Gastrocnemius medialis (tissue), 4 donors: ENCODE results near the gene DARS1. TPM values are rescaled to one million over a fixed set of nuclear protein-coding genes. Genes with fewer than 3 reads are reported as not detected.

Source experiments
- ATAC-seq, 2 donors: fragments of 150-250 bp; one replicate each; pipeline ENCODE4 v1.9.1; 2016
- DNase-seq, 2 donors: peaks; one replicate each; pipeline ENCODE4 v3.0.0-alpha.2; 2019
- H3K27ac ChIP-seq, 4 donors: fragments of 200-600 bp; sonication (generic); 1 replicate in 1 of 4; 2 replicates in 3 of 4; pipeline ENCODE4 v1.5.1; 2016 to 2018; ENCODE audit warnings: mild to moderate bottlenecking in 2 of 4, moderate library complexity in 1 of 4
- H3K27me3 ChIP-seq, 3 donors: fragments of 200-600 bp; sonication (generic) in 2 of 3; 1 replicate in 1 of 3; 2 replicates in 2 of 3; pipeline versions ENCODE4 v1.5.1 to v1.6.0; 2016 to 2019; ENCODE audit warnings: mild to moderate bottlenecking in 1 of 3, moderate library complexity in 1 of 3
- H3K36me3 ChIP-seq, 2 donors: fragments of 200-600 bp; sonication (generic) in 1 of 2; one replicate each; pipeline ENCODE4 v1.5.1; 2017 to 2018
- H3K4me1 ChIP-seq, 2 donors: fragments of 200-600 bp; sonication (generic) in 1 of 2; one replicate each; pipeline ENCODE4 v1.5.1; 2016 to 2017; ENCODE audit warnings: mild to moderate bottlenecking in 2 of 2
- H3K4me3 ChIP-seq, 4 donors: fragments of 200-600 bp; sonication (generic) in 3 of 4; 1 replicate in 1 of 4; 2 replicates in 3 of 4; pipeline ENCODE4 v1.5.1; 2016 to 2019; ENCODE audit warnings: mild to moderate bottlenecking in 2 of 4
- H3K9me3 ChIP-seq, 3 donors: fragments of 200-600 bp; sonication (generic) in 2 of 3; 1 replicate in 1 of 3; 2 replicates in 2 of 3; pipeline ENCODE4 v1.5.1; 2016 to 2019
- POLR2A ChIP-seq, 2 donors: fragments of 450-650 bp; IDR thresholded peaks; one replicate each; pipeline ENCODE4 v1.6.1; 2017; ENCODE audit warnings: antibody characterized with exemption in 2 of 2, mild to moderate bottlenecking in 2 of 2, moderate library complexity in 2 of 2
- in situ Hi-C, 4 donors: fragments of 200-750 bp; cut with MboI; loops; one replicate each; pipeline versions ENCODE4 v1.15.0 to v1.8.0; 2017; ENCODE audit warnings: low sequenced_read_pairs in 4 of 4
- intact Hi-C: fragments of 100-400 bp; cut with DNase I; formaldehyde crosslinking; loops from one replicate; pipeline ENCODE4 v1.15.1; 2023; ENCODE audit warnings: low total_unique reads
- total RNA-seq, 4 donors: library from RNA; depleted of rRNA; stranded (reverse); fragments of >200 nt; gene quantifications; one replicate each; pipeline versions ENCODE4 v1.1.0 to v1.2.3, GENCODE V29; 2016
- TF ChIP-seq, protein P1 (sequence below), 5 experiments: fragments of 450-650 bp in 3 of 5; fragments of 200-600 bp in 2 of 5; sonication (generic) in 2 of 5; IDR thresholded peaks in 4 of 5; conservative IDR thresholded peaks in 1 of 5; 1 replicate in 4 of 5; 2 replicates in 1 of 5; pipeline ENCODE4 v1.5.1; 2016 to 2019; ENCODE audit warnings: antibody characterized with exemption in 5 of 5, mild to moderate bottlenecking in 3 of 5, moderate library complexity in 3 of 5

The DARS1 gene
- total RNA-seq, 4 donors from 2014 or later = 86.2 to 97.2 (median 89.8) TPM

DNA sequence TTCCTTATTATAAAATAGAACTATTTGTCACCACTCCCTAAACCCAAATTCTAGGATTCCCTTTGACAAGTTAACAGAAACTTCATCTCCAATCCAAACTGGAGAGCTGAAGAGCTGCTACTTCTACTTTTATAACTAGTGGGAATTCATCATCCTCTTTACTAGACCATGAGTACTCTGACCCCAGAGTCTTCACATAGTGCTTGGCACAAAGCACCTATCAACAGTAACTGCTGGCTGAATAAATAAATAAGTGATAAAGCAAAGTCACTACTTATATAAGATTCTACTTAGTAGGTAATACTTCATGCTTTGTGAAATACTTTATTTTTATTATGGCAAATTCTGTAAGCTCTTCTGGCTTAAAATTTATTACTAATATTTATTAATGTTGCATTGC, 49.5 kb downstream of the DARS1 start:
- H3K27me3 ChIP-seq = no peaks in the 10 kb centered on the region
- intact Hi-C loops = no loop called here
- no peak for ATAC-seq

DNA sequence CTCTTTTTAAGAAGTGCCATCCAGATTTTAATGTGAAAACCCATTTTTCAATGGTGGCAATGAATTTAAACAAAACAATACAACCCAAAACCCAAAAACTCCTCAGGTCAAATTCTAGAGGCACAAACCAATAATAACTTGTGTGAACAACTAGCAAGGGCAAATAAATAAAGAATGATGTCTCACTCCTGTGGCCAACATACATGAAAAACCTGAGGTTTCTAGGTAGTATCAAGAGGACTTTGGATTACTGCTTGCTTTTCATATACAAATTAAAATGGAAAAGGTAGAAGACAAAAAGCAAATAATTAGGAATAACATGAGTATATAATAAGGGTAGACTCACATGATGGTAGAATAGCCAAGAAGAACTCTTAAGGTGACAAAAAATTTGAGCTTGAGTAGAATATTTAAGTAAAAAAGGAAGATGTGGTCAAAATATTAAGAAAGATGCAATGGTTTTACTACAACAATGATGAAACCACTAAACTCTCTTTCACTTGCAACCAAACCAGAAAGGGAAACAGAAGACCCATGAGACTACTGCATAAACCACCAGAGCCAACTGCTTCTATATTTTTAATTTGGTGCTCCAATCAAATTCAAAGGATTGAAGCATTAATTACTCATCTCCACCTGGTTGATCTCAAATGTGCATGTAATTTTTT, 53.5 kb downstream of the DARS1 start:
- intact Hi-C loops (no loop called here), in situ Hi-C loops (no loop called here)
- Histone ChIP-seq H3K27ac (no peak overlapping the region), H3K4me1 (no peaks in the 10 kb centered on the region), H3K9me3 (no peaks in the 10 kb centered on the region), H3K36me3 (peaks cover 0 to 34% of the 10 kb centered on the region in 2 donors), H3K4me3 (no peak overlapping the region), H3K27me3 (no peaks in the 10 kb centered on the region)
- DNase-seq (no peak), ATAC-seq (no peak)
- TF ChIP-seq POLR2A (IDR thresholded peaks at IDR 0.05) = no peak
- TF ChIP-seq, protein P1, sequence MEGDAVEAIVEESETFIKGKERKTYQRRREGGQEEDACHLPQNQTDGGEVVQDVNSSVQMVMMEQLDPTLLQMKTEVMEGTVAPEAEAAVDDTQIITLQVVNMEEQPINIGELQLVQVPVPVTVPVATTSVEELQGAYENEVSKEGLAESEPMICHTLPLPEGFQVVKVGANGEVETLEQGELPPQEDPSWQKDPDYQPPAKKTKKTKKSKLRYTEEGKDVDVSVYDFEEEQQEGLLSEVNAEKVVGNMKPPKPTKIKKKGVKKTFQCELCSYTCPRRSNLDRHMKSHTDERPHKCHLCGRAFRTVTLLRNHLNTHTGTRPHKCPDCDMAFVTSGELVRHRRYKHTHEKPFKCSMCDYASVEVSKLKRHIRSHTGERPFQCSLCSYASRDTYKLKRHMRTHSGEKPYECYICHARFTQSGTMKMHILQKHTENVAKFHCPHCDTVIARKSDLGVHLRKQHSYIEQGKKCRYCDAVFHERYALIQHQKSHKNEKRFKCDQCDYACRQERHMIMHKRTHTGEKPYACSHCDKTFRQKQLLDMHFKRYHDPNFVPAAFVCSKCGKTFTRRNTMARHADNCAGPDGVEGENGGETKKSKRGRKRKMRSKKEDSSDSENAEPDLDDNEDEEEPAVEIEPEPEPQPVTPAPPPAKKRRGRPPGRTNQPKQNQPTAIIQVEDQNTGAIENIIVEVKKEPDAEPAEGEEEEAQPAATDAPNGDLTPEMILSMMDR (IDR thresholded peaks at IDR 0.05 in 4 of 5, conservative IDR thresholded peaks at IDR 0.05 in 1 of 5) = no peak

More for the DNA sequence above, 49.5 kb downstream of the DARS1 start:
- Histone ChIP-seq H3K27ac (no peak overlapping the region), H3K4me3 (no peak overlapping the region), H3K4me1 (no peaks in the 10 kb centered on the region), H3K9me3 (no peaks in the 10 kb centered on the region), H3K36me3 (peaks cover 0 to 21% of the 10 kb centered on the region in 2 donors)
- in situ Hi-C loops = no loop called here
- no peak for DNase-seq
- TF ChIP-seq, protein P1 (IDR thresholded peaks at IDR 0.05 in 4 of 5, conservative IDR thresholded peaks at IDR 0.05 in 1 of 5) = no peak
- no peak for TF ChIP-seq POLR2A (IDR thresholded peaks at IDR 0.05)

DNA sequence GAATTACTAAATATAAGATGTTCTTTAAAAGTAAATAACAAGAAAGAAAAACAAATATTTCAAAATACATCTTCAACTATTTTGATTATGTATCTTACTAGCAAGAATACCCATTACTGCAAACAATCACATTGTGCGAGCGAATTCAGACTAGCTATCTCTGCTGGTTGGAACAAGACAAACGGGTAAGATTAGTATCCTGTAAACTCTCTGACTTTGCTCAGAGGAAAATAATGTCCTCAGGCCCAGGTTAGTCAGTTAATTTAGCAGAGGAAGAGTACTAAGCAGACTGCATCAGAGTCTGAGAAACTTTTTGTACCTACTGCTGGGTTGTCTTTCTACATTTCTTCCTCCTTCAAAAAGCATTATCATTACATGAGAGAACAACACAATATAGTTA, 58.8 kb downstream of the DARS1 start:
- H3K36me3 ChIP-seq = peaks cover 0 to 27% of the 10 kb centered on the region in 2 donors
- H3K9me3 ChIP-seq = no peaks in the 10 kb centered on the region
- TF ChIP-seq, protein P1 (IDR thresholded peaks at IDR 0.05 in 4 of 5, conservative IDR thresholded peaks at IDR 0.05 in 1 of 5) = no peak
- TF ChIP-seq POLR2A (IDR thresholded peaks at IDR 0.05) = no peak
- in situ Hi-C loops (no loop called here), intact Hi-C loops (no loop called here)
- H3K4me1 ChIP-seq = no peaks in the 10 kb centered on the region
- DNase-seq (no peak), ATAC-seq (no peak)
- no peak overlapping the region for H3K27ac ChIP-seq
- no peaks in the 10 kb centered on the region for H3K27me3 ChIP-seq
- H3K4me3 ChIP-seq = no peak overlapping the region

DNA sequence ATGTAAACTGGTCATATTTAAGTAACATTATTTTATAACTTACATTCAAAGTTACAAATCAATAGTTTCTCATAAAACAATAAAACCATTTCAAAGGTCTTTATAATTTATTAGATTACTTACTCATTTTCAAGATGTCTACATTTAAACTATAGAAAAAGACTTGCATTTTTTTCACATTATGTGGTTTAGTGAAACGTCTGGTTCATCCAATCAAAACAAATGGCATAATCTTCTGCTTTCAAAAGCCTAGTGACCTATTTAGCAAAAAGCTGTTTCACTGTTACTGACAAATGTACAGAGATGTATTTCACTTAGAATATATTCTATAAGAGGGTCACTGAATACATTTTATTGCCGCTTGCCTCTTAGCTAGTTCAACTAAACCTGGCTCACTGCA, 59.9 kb downstream of the DARS1 start:
- Histone ChIP-seq H3K36me3 (peaks cover 0 to 20% of the 10 kb centered on the region in 2 donors), H3K27me3 (no peaks in the 10 kb centered on the region), H3K4me1 (no peaks in the 10 kb centered on the region), H3K27ac (no peak overlapping the region), H3K4me3 (no peak overlapping the region), H3K9me3 (no peaks in the 10 kb centered on the region)
- intact Hi-C loops (no loop called here), in situ Hi-C loops (no loop called here)
- DNase-seq (no peak), ATAC-seq (no peak)
- TF ChIP-seq POLR2A (IDR thresholded peaks at IDR 0.05) = no peak
- TF ChIP-seq, protein P1 (IDR thresholded peaks at IDR 0.05 in 4 of 5, conservative IDR thresholded peaks at IDR 0.05 in 1 of 5) = no peak
